IMR-90 (cell line): ENCODE data around the gene ORMDL3. TPM values are rescaled to one million over a fixed set of nuclear protein-coding genes. Genes with fewer than 3 reads are reported as not detected.

Experiments used
- ATAC-seq: fragments of 200-7000 bp; cut with Tn5 transposase; 2 replicates; pipeline ENCODE4 v1.9.1; 2020; ENCODE audit warnings: low read depth, mild to moderate bottlenecking, moderate library complexity
- BruUV-seq: library from RNA; stranded (reverse); fragments of 400-500 nt; replicated peaks from 2 replicates; lab custom pipeline; 2021; lab: Mats Ljungman, UMichigan
- CTCF ChIA-PET: fragments of 300-600 bp; formaldehyde crosslinking; extraction: SDS; loops from one replicate; lab custom pipeline; 2021; ENCODE audit warnings: antibody characterized with exemption; lab: Yijun Ruan, JAX
- POLR2A ChIA-PET: fragments of 300-600 bp; sonication (Branson Sonifier 250); formaldehyde crosslinking; loops from one replicate; lab custom pipeline; 2022; ENCODE audit warnings: antibody characterized with exemption; ENCODE audit not compliant: unreplicated experiment; lab: Charles Lee
- DNase-seq: peaks from one replicate; pipeline ENCODE4 v3.0.0; 2013
- H2AFZ ChIP-seq: replicated peaks from 2 replicates; pipeline ENCODE3; 2013; ENCODE audit warnings: low read length, mild to moderate bottlenecking; ENCODE audit not compliant: poor library complexity
- H2AK5ac ChIP-seq: 2 replicates; pipeline ENCODE4 v1.6.1; 2013; ENCODE audit warnings: low read depth, low read length, inconsistent platforms
- H2AK9ac ChIP-seq: replicated peaks from 2 replicates; pipeline ENCODE3; 2013; ENCODE audit warnings: mild to moderate bottlenecking, low read depth, low read length, moderate library complexity; ENCODE audit not compliant: poor library complexity
- H2BK120ac ChIP-seq: 2 replicates; pipeline ENCODE4 v1.6.1; 2013; ENCODE audit warnings: low read depth, low read length, inconsistent platforms
- H2BK15ac ChIP-seq: 3 replicates; pipeline ENCODE4 v1.6.1; 2013; ENCODE audit warnings: low read depth, low read length, inconsistent platforms
- H2BK20ac ChIP-seq: 2 replicates; pipeline ENCODE4 v1.6.1; 2013; ENCODE audit warnings: low read depth, mild to moderate bottlenecking, inconsistent platforms, low read length, moderate library complexity
- H2BK5ac ChIP-seq: 2 replicates; pipeline ENCODE4 v1.6.1; 2013; ENCODE audit warnings: mild to moderate bottlenecking, low read depth, low read length, inconsistent platforms; ENCODE audit not compliant: poor library complexity, severe bottlenecking
- H3K14ac ChIP-seq: replicated peaks from 2 replicates; pipeline ENCODE4 v1.6.1; 2013; ENCODE audit warnings: low read depth, low read length, inconsistent platforms
- H3K18ac ChIP-seq: 2 replicates; pipeline ENCODE4 v1.6.1; 2013; ENCODE audit warnings: low read depth, low read length, control low read depth
- H3K23ac ChIP-seq: 2 replicates; pipeline ENCODE4 v1.6.1; 2013; ENCODE audit warnings: low read depth, low read length, inconsistent platforms
- H3K27ac ChIP-seq: 2 replicates; pipeline ENCODE4 v1.5.1; 2013; ENCODE audit warnings: mild to moderate bottlenecking, control low read depth, low read length; ENCODE audit not compliant: insufficient read depth
- H3K27me3 ChIP-seq: 2 replicates; pipeline ENCODE4 v1.6.1; 2013; ENCODE audit warnings: low read length; ENCODE audit not compliant: control insufficient read depth, insufficient read depth
- H3K36me3 ChIP-seq: 2 replicates; pipeline ENCODE4 v1.6.1; 2013; ENCODE audit warnings: low read length, mixed read lengths; ENCODE audit not compliant: control insufficient read depth, insufficient read depth
- H3K4ac ChIP-seq: 2 replicates; pipeline ENCODE4 v1.6.1; 2013; ENCODE audit warnings: low read depth, low read length, inconsistent platforms
- H3K4me1 ChIP-seq: 2 replicates; pipeline ENCODE4 v1.6.1; 2013; ENCODE audit warnings: low read length, mixed read lengths; ENCODE audit not compliant: control insufficient read depth, insufficient read depth
- H3K4me2 ChIP-seq: 2 replicates; pipeline ENCODE4 v1.6.1; 2013; ENCODE audit warnings: low read depth, mild to moderate bottlenecking, control low read depth, low read length, moderate library complexity
- H3K4me3 ChIP-seq: 2 replicates; pipeline ENCODE4 v1.5.1; 2013; ENCODE audit warnings: low read depth, mild to moderate bottlenecking, control low read depth, low read length, moderate library complexity; ENCODE audit not compliant: insufficient read depth
- H3K56ac ChIP-seq: 2 replicates; pipeline ENCODE4 v1.6.1; 2013; ENCODE audit warnings: low read length, inconsistent platforms; ENCODE audit not compliant: insufficient read depth; ENCODE audit errors: extremely low read depth
- H3K79me1 ChIP-seq, 2 experiments: 2 replicates each; pipeline ENCODE4 v1.6.1; 2013; ENCODE audit warnings: low read length in 2 of 2, inconsistent platforms in 1 of 2, low read depth in 1 of 2
- H3K9ac ChIP-seq: 2 replicates; pipeline ENCODE4 v1.6.1; 2013; ENCODE audit warnings: low read depth, low read length, control low read depth
- H3K9me1 ChIP-seq: 2 replicates; pipeline ENCODE4 v1.6.1; 2013; ENCODE audit warnings: low read length, inconsistent platforms; ENCODE audit not compliant: insufficient read depth
- H3K9me3 ChIP-seq: 2 replicates; pipeline ENCODE4 v1.6.1; 2013; ENCODE audit warnings: low read length; ENCODE audit not compliant: control insufficient read depth, insufficient read depth
- H4K20me1 ChIP-seq: 2 replicates; pipeline ENCODE4 v1.6.1; 2013; ENCODE audit warnings: low read length, inconsistent platforms; ENCODE audit not compliant: insufficient read depth
- H4K5ac ChIP-seq: 2 replicates; pipeline ENCODE4 v1.6.1; 2013; ENCODE audit warnings: mild to moderate bottlenecking, low read depth, low read length, control low read depth
- H4K8ac ChIP-seq, 2 experiments: 2 replicates each; pipeline ENCODE4 v1.6.1; 2013; ENCODE audit warnings: low read depth in 2 of 2, low read length in 2 of 2, control low read depth in 1 of 2, inconsistent platforms in 1 of 2
- H4K91ac ChIP-seq: 2 replicates; pipeline ENCODE4 v1.6.1; 2013; ENCODE audit warnings: low read depth, low read length, inconsistent platforms; ENCODE audit not compliant: insufficient read depth
- BHLHE40 ChIP-seq: fragments of 150-350 bp; IDR thresholded peaks from 2 replicates; pipeline ENCODE4 v1.6.1; 2016; ENCODE audit warnings: mild to moderate bottlenecking, low read depth, low read length
- CTCF ChIP-seq: conservative IDR thresholded peaks from 2 replicates; pipeline ENCODE4 v1.5.1; 2012; ENCODE audit warnings: mild to moderate bottlenecking, low read depth, low read length, improper control_type of control experiment
- MAZ ChIP-seq: IDR thresholded peaks from 2 replicates; pipeline ENCODE4 v1.6.1; 2012; ENCODE audit warnings: low read depth, mild to moderate bottlenecking, low read length, improper control_type of control experiment, moderate library complexity, borderline replicate concordance
- NFE2L2 ChIP-seq: fragments of 150-350 bp; IDR thresholded peaks from 2 replicates; pipeline ENCODE4 v1.6.1; 2016; ENCODE audit warnings: low read depth, mild to moderate bottlenecking, low read length
- RAD21 ChIP-seq: IDR thresholded peaks from 2 replicates; pipeline ENCODE4 v1.6.1; 2012; ENCODE audit warnings: low read length, improper control_type of control experiment
- RFX5 ChIP-seq: IDR thresholded peaks from 2 replicates; pipeline ENCODE4 v1.8.0; 2012; ENCODE audit warnings: low read depth, mild to moderate bottlenecking, low read length, moderate library complexity
- SMC3 ChIP-seq: fragments of 150-350 bp; IDR thresholded peaks from 2 replicates; pipeline ENCODE4 v1.6.1; 2016; ENCODE audit warnings: low read depth, mild to moderate bottlenecking, antibody characterized with exemption, low read length, moderate library complexity
- USF2 ChIP-seq: fragments of 150-350 bp; IDR thresholded peaks from 2 replicates; pipeline ENCODE4 v1.6.1; 2017; ENCODE audit warnings: mild to moderate bottlenecking, antibody characterized with exemption, low read length, low read depth
- dilution Hi-C: fragments of 300-500 bp; cut with HindIII; formaldehyde crosslinking; loops from one replicate; pipeline ENCODE4 v1.14.3; 2018; ENCODE audit warnings: low sequenced_read_pairs; ENCODE audit not compliant: unreplicated experiment
- in situ Hi-C: fragments of 300-500 bp; cut with MboI; formaldehyde crosslinking; loops from 3 replicates; pipeline ENCODE4 v1.14.3; 2019; ENCODE audit warnings: low sequenced_read_pairs, inconsistent platforms, mixed read lengths
- intact Hi-C: fragments of 100-400 bp; cut with micrococcal nuclease; formaldehyde crosslinking; loops from 2 replicates; pipeline ENCODE4 v1.10.0; 2022
- polyA plus RNA-seq, 3 experiments: library from polyadenylated mRNA; depleted of rRNA; stranded (reverse); fragments of >200 nt; gene quantifications; 2 replicates each; pipeline ENCODE4 v1.2.3, GENCODE V29; 2012; ENCODE audit warnings: low replicate concordance in 1 of 3
- total RNA-seq: library from RNA; depleted of rRNA; stranded (reverse); fragments of >200 nt; gene quantifications from 2 replicates; pipeline ENCODE4 v1.2.3, GENCODE V29; 2012

ORMDL3 gene
- total and polyA plus RNA-seq, 2 of the 4 experiments (the other 2 are of a cell fraction): 45.7 to 78.6 TPM

- Histone ChIP-seq H2AK9ac (no peak overlapping the region), H4K8ac (no peak overlapping the region), H3K4me3 (no peak overlapping the region), H2AFZ (no peak overlapping the region), H3K79me1 (no peaks in the 10 kb centered on the region), H4K91ac (no peak overlapping the region), H3K9me1 (no peaks in the 10 kb centered on the region), H3K56ac (no peak overlapping the region), H3K27me3 (no peaks in the 10 kb centered on the region; the same call in 1 of the 2 replicates), H3K9ac (no peak overlapping the region), H2BK15ac (no peak overlapping the region), H3K27ac (no peak overlapping the region), H3K14ac (no peak overlapping the region), H3K4me1 (no peaks in the 10 kb centered on the region), H3K18ac (no peak overlapping the region), H2BK5ac (no peak overlapping the region), H2BK20ac (no peak overlapping the region), H4K5ac (no peak overlapping the region), H3K4me2 (no peak overlapping the region), H3K23ac (no peak overlapping the region), H2AK5ac (no peak overlapping the region), H4K20me1 (no peaks in the 10 kb centered on the region), H3K36me3 (no peaks in the 10 kb centered on the region), H2BK120ac (no peak overlapping the region), H3K9me3 (no peaks in the 10 kb centered on the region), H3K4ac (no peak overlapping the region)
- TF ChIP-seq RFX5 (no peak), USF2 (no peak), CTCF (no peak), SMC3 (no peak), RAD21 (no peak), BHLHE40 (no peak), MAZ (no peak), NFE2L2 (no peak)
- in situ Hi-C loops (no loop called here), intact Hi-C loops (no loop called here), dilution Hi-C loops (no loop called here)
- ChIA-PET CTCF (interaction anchor here (0.7 kb wide), 1 partner anchor 30 kb away, joined by 3 read pairs; no protein-coding TSS in a partner anchor), POLR2A (no interaction called here)
- no TSS peak for BruUV-seq
- DNase-seq (no peak), ATAC-seq (no peak)
Measured at GRCh38 chr17:39899215-39899614, 28.2 kb downstream of the ORMDL3 start.
